ENCODE measurements around the gene TEX52. TPM values are rescaled to one million over a fixed set of nuclear protein-coding genes. Genes with fewer than 3 reads are reported as not detected.

The TEX52 gene
- total and polyA plus RNA-seq, 2 experiments from 2014 or later, result not detected

DNA sequence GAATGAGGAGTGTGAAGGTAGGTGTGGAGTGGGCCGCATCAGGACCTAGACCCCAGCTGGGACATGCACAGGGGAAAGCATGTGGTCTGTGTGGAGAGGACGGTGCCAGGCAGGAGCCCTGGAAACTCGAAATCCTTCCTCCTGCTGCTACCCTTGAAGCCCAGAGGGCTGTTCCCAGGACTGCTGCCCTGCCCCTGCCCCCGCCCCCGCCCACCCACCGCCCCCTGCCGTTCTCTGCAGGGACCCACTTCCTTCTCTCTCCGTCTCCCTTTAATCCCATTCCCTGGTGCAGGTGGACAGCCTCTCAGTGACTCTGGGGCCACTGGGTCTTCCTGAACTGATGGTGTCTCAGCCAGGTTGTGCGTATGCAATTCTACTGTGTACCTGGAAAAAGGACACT is 36.4 kb downstream of the TEX52 start:
- ATAC-seq, result peak; percentile 47
- no peaks in the 10 kb centered on the region; the same call in 2 of the 3 replicates for H3K9me3 Mint-ChIP-seq

DNA sequence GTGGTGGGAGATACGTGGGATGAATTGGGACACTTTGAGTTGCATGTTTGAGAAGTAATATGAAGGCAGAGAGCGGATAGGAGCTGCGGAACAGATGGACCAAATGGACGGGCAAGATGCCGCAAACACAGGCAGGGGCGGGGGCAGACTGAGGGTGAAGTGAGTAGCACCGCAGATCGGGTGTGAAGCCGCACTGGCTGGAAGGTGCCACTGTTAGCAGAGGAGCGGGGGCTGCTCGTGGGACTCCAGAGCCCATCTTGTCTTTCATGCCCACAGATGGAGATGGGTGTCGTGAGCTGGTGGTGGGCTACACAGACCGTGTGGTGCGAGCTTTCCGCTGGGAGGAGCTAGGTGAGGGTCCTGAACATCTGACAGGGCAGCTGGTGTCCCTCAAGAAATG is 37.0 kb downstream of the TEX52 start:
- peaks cover 65% of the 10 kb centered on the region for H3K36me3 Mint-ChIP-seq (ENCODE audit: low read depth)
- peaks cover 4% of the 10 kb centered on the region; the same call in 1 of the 2 replicates for H3F3A ChIP-seq (replicated peaks; ENCODE audit: low read depth)
- no peaks in the 10 kb centered on the region for H3K27me3 ChIP-seq (ENCODE audit: insufficient read depth)
- peaks cover 13% of the 10 kb centered on the region for H3K79me2 ChIP-seq (replicated peaks; ENCODE audit: insufficient read depth)
- peaks cover 21% of the 10 kb centered on the region for H3K4me1 Mint-ChIP-seq
- no peak overlapping the region for H3K4me2 ChIP-seq
- H3K27me3 Mint-ChIP-seq (ENCODE audit: insufficient read depth, low read depth, poor library complexity), result peaks cover 3% of the 10 kb centered on the region
- H3K9me2 ChIP-seq (ENCODE audit: insufficient read depth), result no peaks in the 10 kb centered on the region
- peaks cover 3% of the 10 kb centered on the region for H3K4me1 ChIP-seq (ENCODE audit: insufficient read depth)
- H3K27ac Mint-ChIP-seq, result peak overlapping the region; percentile 74; the same call in 1 of the 2 replicates
- DNase-seq (ENCODE audit: low spot score) (no peak), ATAC-seq (no peak; the same call in 2 of the 3 replicates)
- H3K27ac ChIP-seq (ENCODE audit: low read depth), result peak overlapping the region; percentile 32; the same call in 1 of the 2 replicates
- H3K4me3 Mint-ChIP-seq, result no peak overlapping the region; the same call in 2 of the 3 replicates
- no peaks in the 10 kb centered on the region; the same call in 2 of the 3 replicates for H3K9me3 Mint-ChIP-seq
- no peak overlapping the region for H3K4me3 ChIP-seq
- peaks cover 30% of the 10 kb centered on the region for H3K36me3 ChIP-seq (ENCODE audit: insufficient read depth)
- peaks cover 4% of the 10 kb centered on the region; the same call in 1 of the 2 replicates for H4K20me1 ChIP-seq (replicated peaks; ENCODE audit: insufficient read depth)
- no peak overlapping the region for H2AFZ ChIP-seq
- TF ChIP-seq EZH2 (IDR thresholded peaks at IDR 0.05; ENCODE audit: low read depth, unreplicated experiment) (no peak), ZNF462 (CRISPR knock-in tag; IDR thresholded peaks at IDR 0.05) (no peak), POLR2AphosphoS5 (IDR thresholded peaks at IDR 0.05; ENCODE audit: low read depth) (no peak), JUNB (IDR thresholded peaks at IDR 0.05; ENCODE audit: unreplicated experiment) (no peak)

More for the DNA sequence above, 36.4 kb downstream of the TEX52 start:
- H4K20me1 ChIP-seq (replicated peaks; ENCODE audit: insufficient read depth), result peaks cover 4% of the 10 kb centered on the region; the same call in 1 of the 2 replicates
- H3K4me3 ChIP-seq, result no peak overlapping the region
- H3K4me3 Mint-ChIP-seq, result no peak overlapping the region
- peaks cover 5% of the 10 kb centered on the region; the same call in 1 of the 2 replicates for H3F3A ChIP-seq (replicated peaks; ENCODE audit: low read depth)
- H2AFZ ChIP-seq, result no peak overlapping the region
- no peak for TF ChIP-seq EZH2phosphoT487 (IDR thresholded peaks at IDR 0.05; ENCODE audit: unreplicated experiment)
- no peak for TF ChIP-seq REST (IDR thresholded peaks at IDR 0.05; ENCODE audit: unreplicated experiment)
- no peak for TF ChIP-seq POLR2AphosphoS5 (IDR thresholded peaks at IDR 0.05; ENCODE audit: low read depth)
- TF ChIP-seq ZNF331 (CRISPR knock-in tag; IDR thresholded peaks at IDR 0.05; ENCODE audit: low read depth), result no peak
- TF ChIP-seq EZH2 (IDR thresholded peaks at IDR 0.05; ENCODE audit: low read depth, unreplicated experiment), result no peak
- no peak overlapping the region for H3K4me2 ChIP-seq
- H3K27me3 ChIP-seq (ENCODE audit: insufficient read depth), result no peaks in the 10 kb centered on the region
- peaks cover 3% of the 10 kb centered on the region for H3K27me3 Mint-ChIP-seq (ENCODE audit: insufficient read depth, low read depth, poor library complexity)
- peaks cover 6% of the 10 kb centered on the region for H3K79me2 ChIP-seq (replicated peaks; ENCODE audit: insufficient read depth)
- peaks cover 70% of the 10 kb centered on the region for H3K36me3 Mint-ChIP-seq (ENCODE audit: low read depth)
- no peaks in the 10 kb centered on the region for H3K9me2 ChIP-seq (ENCODE audit: insufficient read depth)
- peaks cover 27% of the 10 kb centered on the region for H3K4me1 Mint-ChIP-seq
- H3K27ac Mint-ChIP-seq, result peak overlapping the region; percentile 74; the same call in 1 of the 2 replicates
- peaks cover 30% of the 10 kb centered on the region for H3K36me3 ChIP-seq (ENCODE audit: insufficient read depth)
- no peak for DNase-seq (ENCODE audit: low spot score)
- H3K4me1 ChIP-seq (ENCODE audit: insufficient read depth), result peaks cover 9% of the 10 kb centered on the region
- no peak overlapping the region for H3K27ac ChIP-seq (ENCODE audit: low read depth)

Measured in GM23338 (cell line).